HEK293 (cell line): ENCODE measurements around the gene CHST9.
A peak's percentile ranks its signal among the peaks of the same experiment; 100 is the strongest.

Experiments
- CTCF ChIA-PET: fragments of 350-600 bp; formaldehyde crosslinking; extraction: SDS; loops from one replicate; lab custom pipeline; 2021; ENCODE audit warnings: antibody characterized with exemption; lab: Yijun Ruan, JAX
- POLR2A ChIA-PET: fragments of 300-600 bp; formaldehyde crosslinking; extraction: SDS; loops from one replicate; lab custom pipeline; 2020; ENCODE audit warnings: antibody characterized with exemption, inconsistent platforms; lab: Yijun Ruan, JAX
- H3K27ac ChIP-seq: fragments of 200-500 bp; sonication (Bioruptor generic); 2 replicates; pipeline ENCODE4 v1.5.1; 2014; ENCODE audit warnings: low read depth, low read length, control low read depth, inconsistent platforms; ENCODE audit errors: extremely low read depth
- H3K36me3 ChIP-seq, 2 experiments: fragments of 200-500 bp in 1 of 2; sonication (Bioruptor generic) in 1 of 2; 1 replicate in 1 of 2; 2 replicates in 1 of 2; pipeline ENCODE4 v1.5.1; 2014 to 2017; ENCODE audit warnings: inconsistent platforms in 2 of 2, low read length in 2 of 2; ENCODE audit not compliant: control insufficient read depth in 2 of 2, insufficient read depth in 1 of 2
- H3K4me1 ChIP-seq: fragments of 200-500 bp; sonication (Bioruptor generic); 2 replicates; pipeline ENCODE4 v1.5.1; 2014; ENCODE audit warnings: mild to moderate bottlenecking, low read length, inconsistent platforms; ENCODE audit not compliant: control insufficient read depth, insufficient read depth
- H3K4me3 ChIP-seq: 2 replicates; pipeline ENCODE4 v1.5.1; 2011; ENCODE audit warnings: low read depth, mild to moderate bottlenecking, control low read depth, low read length, moderate library complexity
- H3K9me3 ChIP-seq: fragments of 200-500 bp; sonication (Bioruptor generic); 2 replicates; pipeline ENCODE4 v1.5.1; 2014; ENCODE audit warnings: low read depth, low read length, inconsistent platforms; ENCODE audit not compliant: control insufficient read depth, insufficient read depth
- FEZF1 ChIP-seq: fragments of 450-650 bp; formaldehyde crosslinking; IDR thresholded peaks from 2 replicates; pipeline ENCODE4 v1.5.1; 2016; ENCODE audit warnings: missing biosample characterization, missing genetic modification characterization
- HIC1 ChIP-seq: fragments of 450-650 bp; formaldehyde crosslinking; IDR thresholded peaks from 2 replicates; pipeline ENCODE4 v1.5.1; 2016; ENCODE audit warnings: missing biosample characterization, missing genetic modification characterization
- HOXD13 ChIP-seq: sonication (generic); formaldehyde crosslinking; IDR thresholded peaks from 2 replicates; pipeline ENCODE4 v1.8.0; 2022; ENCODE audit warnings: missing genetic modification reagents, borderline replicate concordance
- KLF1 ChIP-seq: fragments of 450-650 bp; formaldehyde crosslinking; IDR thresholded peaks from 2 replicates; pipeline ENCODE4 v1.5.1; 2016; ENCODE audit warnings: missing biosample characterization, missing genetic modification characterization
- KLF10 ChIP-seq: fragments of 450-650 bp; IDR thresholded peaks from 2 replicates; pipeline ENCODE4 v1.5.1; 2018; ENCODE audit warnings: missing biosample characterization, mild to moderate bottlenecking, missing genetic modification characterization
- KLF8 ChIP-seq: fragments of 450-650 bp; formaldehyde crosslinking; IDR thresholded peaks from 2 replicates; pipeline ENCODE4 v1.5.1; 2016; ENCODE audit warnings: missing biosample characterization, missing genetic modification characterization
- SP7 ChIP-seq: fragments of 450-650 bp; formaldehyde crosslinking; IDR thresholded peaks from 2 replicates; pipeline ENCODE4 v1.5.1; 2016; ENCODE audit warnings: missing biosample characterization, missing genetic modification characterization
- TRIM28 ChIP-seq: IDR thresholded peaks from 2 replicates; pipeline ENCODE4 v1.6.1; 2011; ENCODE audit warnings: low read length, control low read depth, borderline replicate concordance
- ZBTB48 ChIP-seq: fragments of 450-650 bp; formaldehyde crosslinking; IDR thresholded peaks from 2 replicates; pipeline ENCODE4 v1.5.1; 2016; ENCODE audit warnings: missing biosample characterization, missing genetic modification characterization
- ZFP3 ChIP-seq: fragments of 450-650 bp; formaldehyde crosslinking; IDR thresholded peaks from 2 replicates; pipeline ENCODE4 v1.5.1; 2016; ENCODE audit warnings: low read depth, missing biosample characterization, missing genetic modification characterization
- ZIC2 ChIP-seq: fragments of 450-650 bp; formaldehyde crosslinking; IDR thresholded peaks from 2 replicates; pipeline ENCODE4 v1.5.1; 2016; ENCODE audit warnings: missing biosample characterization, missing genetic modification characterization
- ZNF114 ChIP-seq: fragments of 450-650 bp; formaldehyde crosslinking; IDR thresholded peaks from 2 replicates; pipeline ENCODE4 v1.5.0; 2017; ENCODE audit warnings: missing biosample characterization, missing genetic modification characterization
- ZNF157 ChIP-seq: fragments of 450-650 bp; formaldehyde crosslinking; IDR thresholded peaks from 2 replicates; pipeline ENCODE4 v1.5.1; 2016; ENCODE audit warnings: missing biosample characterization, missing genetic modification characterization
- ZNF335 ChIP-seq: fragments of 450-650 bp; formaldehyde crosslinking; conservative IDR thresholded peaks from 2 replicates; pipeline ENCODE4 v1.5.1; 2016; ENCODE audit warnings: missing biosample characterization, missing genetic modification characterization
- ZNF341 ChIP-seq: fragments of 450-650 bp; formaldehyde crosslinking; IDR thresholded peaks from 2 replicates; pipeline ENCODE4; 2016; ENCODE audit warnings: low read depth, missing biosample characterization, missing genetic modification characterization
- ZNF354C ChIP-seq: fragments of 450-650 bp; formaldehyde crosslinking; IDR thresholded peaks from 2 replicates; pipeline ENCODE4 v1.5.1; 2016; ENCODE audit warnings: missing biosample characterization, missing genetic modification characterization, low read depth, borderline replicate concordance
- ZNF423 ChIP-seq: fragments of 450-650 bp; formaldehyde crosslinking; IDR thresholded peaks from 2 replicates; pipeline ENCODE4 v1.5.1; 2016; ENCODE audit warnings: missing biosample characterization, missing genetic modification characterization
- ZNF544 ChIP-seq: fragments of 450-650 bp; formaldehyde crosslinking; IDR thresholded peaks from 2 replicates; pipeline ENCODE4 v1.5.0; 2017; ENCODE audit warnings: missing biosample characterization, missing genetic modification characterization
- ZNF548 ChIP-seq: fragments of 450-650 bp; formaldehyde crosslinking; IDR thresholded peaks from 2 replicates; pipeline ENCODE4 v1.5.1; 2016; ENCODE audit warnings: missing biosample characterization, missing genetic modification characterization
- ZNF600 ChIP-seq: fragments of 450-650 bp; formaldehyde crosslinking; IDR thresholded peaks from 2 replicates; pipeline ENCODE4 v1.5.1; 2016; ENCODE audit warnings: missing biosample characterization, missing genetic modification characterization
- ZNF639 ChIP-seq: fragments of 450-650 bp; formaldehyde crosslinking; IDR thresholded peaks from 2 replicates; pipeline ENCODE4 v1.5.1; 2016; ENCODE audit warnings: missing biosample characterization, missing genetic modification characterization
- ZNF692 ChIP-seq: fragments of 450-650 bp; formaldehyde crosslinking; IDR thresholded peaks from 2 replicates; pipeline ENCODE4 v1.5.1; 2016; ENCODE audit warnings: missing biosample characterization, missing genetic modification characterization
- ZNF707 ChIP-seq: fragments of 450-650 bp; formaldehyde crosslinking; IDR thresholded peaks from 2 replicates; pipeline ENCODE4 v1.5.1; 2016; ENCODE audit warnings: missing biosample characterization, missing genetic modification characterization
- ZNF76 ChIP-seq: fragments of 450-650 bp; formaldehyde crosslinking; IDR thresholded peaks from 2 replicates; pipeline ENCODE4; 2016; ENCODE audit warnings: low read depth, missing biosample characterization, missing genetic modification characterization, borderline replicate concordance
- ZNF776 ChIP-seq: fragments of 450-650 bp; formaldehyde crosslinking; IDR thresholded peaks from 2 replicates; pipeline ENCODE4 v1.5.0; 2017; ENCODE audit warnings: missing biosample characterization, missing genetic modification characterization, borderline replicate concordance
- TF ChIP-seq, protein P1 (sequence below): fragments of 450-650 bp; formaldehyde crosslinking; IDR thresholded peaks from 2 replicates; pipeline ENCODE4 v1.5.1; 2017; ENCODE audit warnings: missing biosample characterization, mild to moderate bottlenecking, missing genetic modification characterization, moderate library complexity

Gene CHST9

GRCh38 chr18:27225947-27226481 lies 40.9 kb upstream of the CHST9 start (continued):
- TF ChIP-seq ZNF548 (tag by site-specific recombination): no peak
- no peak for TF ChIP-seq ZNF639 (tag by site-specific recombination)
- no peak for TF ChIP-seq ZNF707 (tag by site-specific recombination)
- no peak for TF ChIP-seq ZNF544
- no peak for TF ChIP-seq ZFP3 (tag by site-specific recombination)
- TF ChIP-seq KLF10 (tag by site-specific recombination): no peak
- no peak for TF ChIP-seq KLF1 (tag by site-specific recombination)
- no peak for TF ChIP-seq FEZF1 (tag by site-specific recombination)
- TF ChIP-seq ZBTB48 (tag by site-specific recombination): no peak
- no peak for TF ChIP-seq HOXD13 (CRISPR knock-in tag)
- no peak for TF ChIP-seq ZNF76

DNA sequence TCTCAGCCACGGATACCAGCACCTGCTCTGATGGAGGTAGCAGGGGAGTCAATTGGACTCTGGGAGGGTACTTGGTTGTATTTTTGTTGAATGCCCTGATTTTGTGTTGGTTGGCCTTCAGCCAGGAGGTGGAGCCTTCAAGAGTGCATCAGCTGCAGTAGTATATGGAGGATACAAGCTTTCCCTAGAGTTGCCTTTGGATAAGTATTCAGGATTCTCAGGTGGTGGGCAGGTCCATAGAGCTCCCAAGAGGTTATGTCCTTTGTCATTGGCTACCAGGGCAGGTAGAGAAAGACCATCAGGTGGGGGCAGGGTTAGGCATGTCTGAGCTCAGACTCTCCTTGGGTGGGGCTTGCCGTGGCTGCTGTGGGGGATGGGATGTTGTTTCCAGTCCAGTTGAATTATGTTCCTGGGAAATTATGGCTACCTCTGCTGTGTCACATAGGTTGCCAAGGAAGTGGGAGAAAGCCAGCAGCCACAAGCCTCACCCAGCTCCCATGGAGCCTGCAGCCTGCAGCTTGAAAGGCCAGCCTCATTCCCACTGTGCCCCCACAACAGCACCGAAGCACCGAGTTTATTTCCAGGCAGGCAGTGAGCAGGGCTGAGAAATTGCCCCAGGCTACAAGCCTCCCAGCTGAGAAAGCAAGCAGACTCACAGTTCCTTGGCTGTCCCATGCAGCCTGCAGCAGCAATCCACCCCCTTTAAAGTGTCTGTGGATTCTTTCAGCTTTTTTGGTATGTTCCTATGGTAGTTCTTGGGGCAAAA lies 38.6 kb upstream of the CHST9 start:
- Histone ChIP-seq H3K4me1 (no peaks in the 10 kb centered on the region), H3K9me3 (no peaks in the 10 kb centered on the region), H3K27ac (no peak overlapping the region), H3K36me3 (no peaks in the 10 kb centered on the region), H3K4me3 (no peak overlapping the region)
- POLR2A ChIA-PET: no interaction called here
- CTCF ChIA-PET: interaction anchor here (0.8 kb wide), 1 partner anchor 13 kb away, joined by 4 read pairs; no protein-coding TSS in a partner anchor
- TF ChIP-seq ZIC2 (tag by site-specific recombination) (peak; percentile 70), ZNF341 (tag by site-specific recombination) (peak; percentile 69), HIC1 (tag by site-specific recombination) (no peak), TRIM28 (0 out of 2 replicates have a peak, but pooled peaks have one; percentile 35)

DNA sequence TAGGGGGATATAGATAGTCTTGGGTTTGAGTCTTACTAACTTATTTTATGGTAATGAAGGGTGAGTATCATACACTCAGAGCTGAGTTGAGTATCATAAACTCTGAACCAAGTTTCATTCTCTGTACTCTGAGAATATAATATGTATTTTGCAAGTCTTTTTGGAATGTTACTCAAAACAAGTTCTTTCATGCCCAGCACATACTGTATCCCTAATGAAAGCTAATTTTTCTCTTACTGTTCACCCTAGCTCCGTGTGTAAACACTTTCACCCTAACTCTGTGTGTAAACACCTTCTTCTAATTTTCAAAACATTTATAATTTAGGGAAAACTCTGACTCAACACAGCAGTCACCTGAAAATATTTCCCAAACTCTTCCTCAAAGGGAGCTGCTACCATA lies 29.7 kb upstream of the CHST9 start:
- no peak overlapping the region for H3K4me3 ChIP-seq
- no peaks in the 10 kb centered on the region for H3K36me3 ChIP-seq
- H3K27ac ChIP-seq: no peak overlapping the region
- H3K4me1 ChIP-seq: no peaks in the 10 kb centered on the region
- POLR2A ChIA-PET: no interaction called here
- CTCF ChIA-PET: no interaction called here
- H3K9me3 ChIP-seq: no peaks in the 10 kb centered on the region
- TF ChIP-seq ZNF423: no peak
- no peak for TF ChIP-seq ZNF157 (tag by site-specific recombination)
- no peak for TF ChIP-seq ZNF114 (tag by site-specific recombination)
- TF ChIP-seq ZNF354C (tag by site-specific recombination): no peak
- TF ChIP-seq SP7 (tag by site-specific recombination): no peak
- TF ChIP-seq ZNF776 (tag by site-specific recombination): no peak
- no peak for TF ChIP-seq KLF8 (tag by site-specific recombination)
- TF ChIP-seq ZNF639 (tag by site-specific recombination): no peak
- no peak for TF ChIP-seq ZNF692
- no peak for TF ChIP-seq ZNF600 (tag by site-specific recombination)
- no peak for TF ChIP-seq ZNF335 (tag by site-specific recombination)
- TF ChIP-seq, protein P1, sequence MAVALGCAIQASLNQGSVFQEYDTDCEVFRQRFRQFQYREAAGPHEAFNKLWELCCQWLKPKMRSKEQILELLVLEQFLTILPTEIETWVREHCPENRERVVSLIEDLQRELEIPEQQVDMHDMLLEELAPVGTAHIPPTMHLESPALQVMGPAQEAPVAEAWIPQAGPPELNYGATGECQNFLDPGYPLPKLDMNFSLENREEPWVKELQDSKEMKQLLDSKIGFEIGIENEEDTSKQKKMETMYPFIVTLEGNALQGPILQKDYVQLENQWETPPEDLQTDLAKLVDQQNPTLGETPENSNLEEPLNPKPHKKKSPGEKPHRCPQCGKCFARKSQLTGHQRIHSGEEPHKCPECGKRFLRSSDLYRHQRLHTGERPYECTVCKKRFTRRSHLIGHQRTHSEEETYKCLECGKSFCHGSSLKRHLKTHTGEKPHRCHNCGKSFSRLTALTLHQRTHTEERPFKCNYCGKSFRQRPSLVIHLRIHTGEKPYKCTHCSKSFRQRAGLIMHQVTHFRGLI (tag by site-specific recombination): no peak
